Measurements from ENCODE around the gene PABPC1L2B. TPM values are rescaled to one million over a fixed set of nuclear protein-coding genes. Genes with fewer than 3 reads are reported as not detected.

Gene PABPC1L2B
- total RNA-seq, 1 experiment from 2014 or later = not detected

- Mint-ChIP-seq H3K27me3 (ENCODE audit: unreplicated experiment) (no peaks in the 10 kb centered on the region), H3K4me1 (ENCODE audit: low read depth, unreplicated experiment) (no peaks in the 10 kb centered on the region), H3K9me3 (ENCODE audit: low read depth, unreplicated experiment) (peaks cover 4% of the 10 kb centered on the region), H3K4me3 (ENCODE audit: low read depth, unreplicated experiment) (no peak overlapping the region), H3K27ac (ENCODE audit: unreplicated experiment) (no peak overlapping the region), H3K36me3 (ENCODE audit: insufficient read depth, unreplicated experiment) (no peaks in the 10 kb centered on the region)
- no peak for DNase-seq
- no TSS peak for BruUV-seq (replicated peaks)
- CTCF ChIA-PET = no interaction called here
- TF ChIP-seq CTCF (IDR thresholded peaks at IDR 0.05; ENCODE audit: unreplicated experiment) = no peak
- intact Hi-C loops (cut with micrococcal nuclease; ENCODE audit: unreplicated experiment) = no loop called here
These were observed 26.1 kb downstream of the PABPC1L2B start for GRCh38 chrX:73028876-73029275.

Other genes starting within 250 kb of the PABPC1L2B start
- gene DMRTC1B, start 226.0 kb upstream of the PABPC1L2B start, total RNA-seq (2022) = not detected in 2 replicates
- gene FAM236B, start 220.3 kb upstream of the PABPC1L2B start, total RNA-seq (2022) = not detected in 2 replicates
- gene FAM236D, start 194.7 kb upstream of the PABPC1L2B start, total RNA-seq (2022) = not detected in 2 replicates
- gene FAM236C, start 90.3 kb upstream of the PABPC1L2B start, total RNA-seq (2022) = not detected in 2 replicates
- not detected in 2 replicates for gene FAM236A, start 64.7 kb upstream of the PABPC1L2B start, total RNA-seq (2022)
- gene DMRTC1, start 59.1 kb upstream of the PABPC1L2B start, total RNA-seq (2022) = not detected in 2 replicates
- gene PABPC1L2A, start 76.6 kb downstream of the PABPC1L2B start, total RNA-seq (2022) = not detected in 2 replicates
- gene NAP1L2, start 211.9 kb downstream of the PABPC1L2B start, total RNA-seq (2022) = not detected in 2 replicates